C4-2B (cell line): ENCODE data around the gene KRT80.

Experiments used
- CTCF ChIP-seq: fragments of 450-650 bp; conservative IDR thresholded peaks from 2 replicates; pipeline ENCODE4 v1.5.1; 2017; ENCODE audit warnings: mild to moderate bottlenecking
- ZFX ChIP-seq: fragments of 450-650 bp; IDR thresholded peaks from 2 replicates; pipeline ENCODE4 v1.6.1; 2017

GRCh38 chr12:52178443-52178842, 13.4 kb downstream of the KRT80 start:
- TF ChIP-seq CTCF (no peak), ZFX (no peak)
